NT2/D1 (cell line): ENCODE measurements around the gene SCYL1.

Source experiments
- SUZ12 ChIP-seq: IDR thresholded peaks from 2 replicates; pipeline ENCODE4 v1.6.1; 2011; ENCODE audit not compliant: insufficient read length, insufficient read depth; ENCODE audit errors: extremely low read depth
- YY1 ChIP-seq: IDR thresholded peaks from 2 replicates; pipeline ENCODE4 v1.6.1; 2011; ENCODE audit not compliant: insufficient read length, insufficient read depth
- ZNF274 ChIP-seq: IDR thresholded peaks from 2 replicates; pipeline ENCODE4 v1.6.1; 2011; ENCODE audit warnings: mild to moderate bottlenecking, low read depth, low read length

DNA sequence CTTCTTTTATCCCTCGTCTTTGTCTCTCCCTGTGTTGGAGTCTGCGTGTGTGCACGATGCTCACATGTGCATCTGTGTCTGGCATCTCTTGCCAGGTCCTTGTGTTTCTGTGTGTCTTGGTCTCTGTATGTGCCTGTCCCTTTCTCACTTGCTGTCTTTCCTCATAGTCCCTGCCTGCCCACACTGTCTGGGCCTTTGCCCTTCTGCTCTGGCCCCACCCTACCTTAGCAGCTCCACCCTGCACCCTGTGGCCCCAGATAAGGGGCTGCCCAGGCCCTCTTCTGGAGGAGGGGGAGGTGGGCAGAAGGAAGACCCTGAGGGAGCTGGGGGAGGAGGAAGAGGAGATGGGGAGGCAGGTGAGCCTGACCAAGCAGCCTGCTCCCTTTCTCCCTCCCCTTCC, 53.8 kb downstream of the SCYL1 start:
- TF ChIP-seq YY1 (no peak), SUZ12 (no peak), ZNF274 (no peak)
